BE2C (cell line): ENCODE measurements around the gene SLC39A11.

ENCODE experiments used
- DNase-seq: peaks from one replicate; pipeline ENCODE4 v3.0.0-alpha.2; 2020
- H3K27me3 ChIP-seq: fragments of 250-450 bp; sonication (Bioruptor Pico); 2 replicates; pipeline ENCODE4 v1.5.1; 2020; ENCODE audit warnings: mild to moderate bottlenecking
- H3K36me3 ChIP-seq: fragments of 250-450 bp; sonication (Bioruptor Pico); 2 replicates; pipeline ENCODE4 v1.5.1; 2020; ENCODE audit warnings: mild to moderate bottlenecking
- H3K4me1 ChIP-seq: fragments of 250-450 bp; sonication (Bioruptor Pico); 2 replicates; pipeline ENCODE4 v1.5.1; 2020
- H3K4me3 ChIP-seq: 2 replicates; pipeline ENCODE4 v1.5.1; 2011; ENCODE audit warnings: low read depth, low read length
- H3K9me3 ChIP-seq: fragments of 250-450 bp; sonication (Bioruptor Pico); 2 replicates; pipeline ENCODE4 v1.5.1; 2020
- TF ChIP-seq, protein P1 (sequence below): IDR thresholded peaks from 2 replicates; pipeline ENCODE4 v1.5.1; 2012; ENCODE audit warnings: mild to moderate bottlenecking, low read depth, low read length

SLC39A11 gene

DNA sequence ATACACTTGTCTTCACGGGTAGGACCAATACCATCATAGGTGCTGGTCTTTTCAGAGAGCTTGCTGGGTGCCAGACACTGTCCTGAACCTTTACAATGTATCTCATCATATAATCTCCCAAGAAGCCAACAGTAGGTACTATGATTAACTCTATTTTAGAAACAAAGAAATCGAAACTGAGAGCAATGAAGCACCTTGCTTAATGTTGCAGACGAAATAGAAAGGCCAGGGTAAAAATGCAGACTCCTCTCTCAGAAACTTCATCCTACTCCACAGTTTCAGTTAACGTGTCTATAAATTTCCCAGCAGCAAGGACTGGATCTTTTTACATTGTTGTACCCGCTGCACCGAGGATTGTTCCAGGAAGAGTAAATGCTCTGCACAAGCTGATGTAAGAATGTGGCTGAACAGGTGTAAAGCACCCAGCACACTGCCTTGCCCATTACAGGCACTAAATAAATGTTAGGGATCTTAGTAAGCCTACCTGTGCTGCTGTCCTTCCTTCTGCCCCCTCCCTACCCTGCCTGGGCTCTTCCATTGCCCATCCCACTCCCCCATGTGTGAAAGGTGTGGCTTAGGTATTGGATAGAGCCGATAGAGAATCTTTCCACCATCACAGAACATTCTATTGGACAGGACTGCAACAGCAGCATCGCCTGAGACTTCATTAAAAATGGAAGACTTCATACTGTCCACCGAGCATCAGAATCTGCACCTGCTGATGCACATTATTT, 495.0 kb downstream of the SLC39A11 start:
- no peaks in the 10 kb centered on the region for H3K36me3 ChIP-seq
- no peaks in the 10 kb centered on the region for H3K27me3 ChIP-seq
- TF ChIP-seq, protein P1, sequence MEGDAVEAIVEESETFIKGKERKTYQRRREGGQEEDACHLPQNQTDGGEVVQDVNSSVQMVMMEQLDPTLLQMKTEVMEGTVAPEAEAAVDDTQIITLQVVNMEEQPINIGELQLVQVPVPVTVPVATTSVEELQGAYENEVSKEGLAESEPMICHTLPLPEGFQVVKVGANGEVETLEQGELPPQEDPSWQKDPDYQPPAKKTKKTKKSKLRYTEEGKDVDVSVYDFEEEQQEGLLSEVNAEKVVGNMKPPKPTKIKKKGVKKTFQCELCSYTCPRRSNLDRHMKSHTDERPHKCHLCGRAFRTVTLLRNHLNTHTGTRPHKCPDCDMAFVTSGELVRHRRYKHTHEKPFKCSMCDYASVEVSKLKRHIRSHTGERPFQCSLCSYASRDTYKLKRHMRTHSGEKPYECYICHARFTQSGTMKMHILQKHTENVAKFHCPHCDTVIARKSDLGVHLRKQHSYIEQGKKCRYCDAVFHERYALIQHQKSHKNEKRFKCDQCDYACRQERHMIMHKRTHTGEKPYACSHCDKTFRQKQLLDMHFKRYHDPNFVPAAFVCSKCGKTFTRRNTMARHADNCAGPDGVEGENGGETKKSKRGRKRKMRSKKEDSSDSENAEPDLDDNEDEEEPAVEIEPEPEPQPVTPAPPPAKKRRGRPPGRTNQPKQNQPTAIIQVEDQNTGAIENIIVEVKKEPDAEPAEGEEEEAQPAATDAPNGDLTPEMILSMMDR: no peak
- H3K9me3 ChIP-seq: no peaks in the 10 kb centered on the region
- H3K4me1 ChIP-seq: no peaks in the 10 kb centered on the region
- H3K4me3 ChIP-seq: no peak overlapping the region
- no peak for DNase-seq
